Prostate gland (tissue), 2 donors: ENCODE data around the gene TMEM178B.

Experiments used
- POLR2A ChIP-seq: fragments of 450-650 bp; IDR thresholded peaks from one replicate; pipeline ENCODE4 v1.6.1; 2016; ENCODE audit warnings: antibody characterized with exemption, mild to moderate bottlenecking
- POLR2AphosphoS5 ChIP-seq: sonication (generic); formaldehyde crosslinking; IDR thresholded peaks from one replicate; pipeline ENCODE4 v1.6.1; 2017; ENCODE audit warnings: antibody characterized with exemption
- TF ChIP-seq, protein P1 (sequence below), 4 experiments: fragments of 200-600 bp in 2 of 4; fragments of 450-650 bp in 2 of 4; sonication (generic) in 2 of 4; IDR thresholded peaks; 1 replicate in 3 of 4; 2 replicates in 1 of 4; pipeline ENCODE4 v1.5.1; 2016 to 2019; ENCODE audit warnings: antibody characterized with exemption in 4 of 4, mild to moderate bottlenecking in 2 of 4, moderate library complexity in 2 of 4

DNA sequence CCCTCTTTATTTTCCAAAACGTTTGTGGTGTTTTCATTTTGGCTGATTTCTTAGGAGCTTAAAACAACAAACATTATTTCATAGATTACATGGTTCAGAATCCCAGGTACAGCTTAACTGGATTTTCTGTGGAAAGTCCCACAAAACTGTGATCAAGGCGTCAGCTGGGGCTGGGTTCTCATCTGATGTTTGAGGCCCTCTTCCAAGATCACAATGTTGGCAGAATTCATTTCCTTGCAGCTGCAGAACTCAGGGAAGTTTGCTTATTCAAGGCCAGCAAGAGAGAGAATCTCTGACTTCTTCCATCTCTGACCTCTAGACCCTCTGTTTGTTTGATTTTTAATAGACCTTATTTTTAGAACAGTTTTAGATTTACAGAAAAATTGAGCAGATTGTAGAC, 368.9 kb downstream of the TMEM178B start:
- TF ChIP-seq, protein P1, sequence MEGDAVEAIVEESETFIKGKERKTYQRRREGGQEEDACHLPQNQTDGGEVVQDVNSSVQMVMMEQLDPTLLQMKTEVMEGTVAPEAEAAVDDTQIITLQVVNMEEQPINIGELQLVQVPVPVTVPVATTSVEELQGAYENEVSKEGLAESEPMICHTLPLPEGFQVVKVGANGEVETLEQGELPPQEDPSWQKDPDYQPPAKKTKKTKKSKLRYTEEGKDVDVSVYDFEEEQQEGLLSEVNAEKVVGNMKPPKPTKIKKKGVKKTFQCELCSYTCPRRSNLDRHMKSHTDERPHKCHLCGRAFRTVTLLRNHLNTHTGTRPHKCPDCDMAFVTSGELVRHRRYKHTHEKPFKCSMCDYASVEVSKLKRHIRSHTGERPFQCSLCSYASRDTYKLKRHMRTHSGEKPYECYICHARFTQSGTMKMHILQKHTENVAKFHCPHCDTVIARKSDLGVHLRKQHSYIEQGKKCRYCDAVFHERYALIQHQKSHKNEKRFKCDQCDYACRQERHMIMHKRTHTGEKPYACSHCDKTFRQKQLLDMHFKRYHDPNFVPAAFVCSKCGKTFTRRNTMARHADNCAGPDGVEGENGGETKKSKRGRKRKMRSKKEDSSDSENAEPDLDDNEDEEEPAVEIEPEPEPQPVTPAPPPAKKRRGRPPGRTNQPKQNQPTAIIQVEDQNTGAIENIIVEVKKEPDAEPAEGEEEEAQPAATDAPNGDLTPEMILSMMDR (IDR thresholded peaks at IDR 0.05): no peak
- TF ChIP-seq POLR2A (no peak), POLR2AphosphoS5 (no peak)
